IPS-20b (cell line): Measurements from ENCODE around the gene CYP4A11.
"Not testable (repeated sequence)": the region's sequence is repeated elsewhere in the genome, so short reads cannot be mapped to it uniquely, and the experiment has no call there.

Source experiments
- H3K27ac ChIP-seq: one replicate; pipeline ENCODE4 v1.5.1; 2013; ENCODE audit warnings: low read length
- H3K27me3 ChIP-seq: 2 replicates; pipeline ENCODE4 v1.6.1; 2013; ENCODE audit warnings: mild to moderate bottlenecking, low read length, inconsistent platforms; ENCODE audit not compliant: insufficient read depth
- H3K36me3 ChIP-seq: 2 replicates; pipeline ENCODE4 v1.6.1; 2013; ENCODE audit warnings: low read depth, mild to moderate bottlenecking, inconsistent platforms, low read length, moderate library complexity; ENCODE audit not compliant: insufficient read depth
- H3K4me1 ChIP-seq: 2 replicates; pipeline ENCODE4 v1.6.1; 2013; ENCODE audit warnings: mild to moderate bottlenecking, control low read depth, inconsistent platforms, low read length, moderate library complexity; ENCODE audit not compliant: insufficient read depth
- H3K4me3 ChIP-seq: 2 replicates; pipeline ENCODE4 v1.5.1; 2013; ENCODE audit warnings: mild to moderate bottlenecking, low read length, inconsistent platforms
- H3K9ac ChIP-seq: 2 replicates; pipeline ENCODE4 v1.6.1; 2013; ENCODE audit warnings: low read depth, mild to moderate bottlenecking, inconsistent platforms, low read length, moderate library complexity
- H3K9me3 ChIP-seq: 2 replicates; pipeline ENCODE4 v1.6.1; 2013; ENCODE audit warnings: mild to moderate bottlenecking, low read depth, low read length, inconsistent platforms; ENCODE audit not compliant: insufficient read depth

CYP4A11 gene, protein sequence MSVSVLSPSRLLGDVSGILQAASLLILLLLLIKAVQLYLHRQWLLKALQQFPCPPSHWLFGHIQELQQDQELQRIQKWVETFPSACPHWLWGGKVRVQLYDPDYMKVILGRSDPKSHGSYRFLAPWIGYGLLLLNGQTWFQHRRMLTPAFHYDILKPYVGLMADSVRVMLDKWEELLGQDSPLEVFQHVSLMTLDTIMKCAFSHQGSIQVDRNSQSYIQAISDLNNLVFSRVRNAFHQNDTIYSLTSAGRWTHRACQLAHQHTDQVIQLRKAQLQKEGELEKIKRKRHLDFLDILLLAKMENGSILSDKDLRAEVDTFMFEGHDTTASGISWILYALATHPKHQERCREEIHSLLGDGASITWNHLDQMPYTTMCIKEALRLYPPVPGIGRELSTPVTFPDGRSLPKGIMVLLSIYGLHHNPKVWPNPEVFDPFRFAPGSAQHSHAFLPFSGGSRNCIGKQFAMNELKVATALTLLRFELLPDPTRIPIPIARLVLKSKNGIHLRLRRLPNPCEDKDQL

DNA sequence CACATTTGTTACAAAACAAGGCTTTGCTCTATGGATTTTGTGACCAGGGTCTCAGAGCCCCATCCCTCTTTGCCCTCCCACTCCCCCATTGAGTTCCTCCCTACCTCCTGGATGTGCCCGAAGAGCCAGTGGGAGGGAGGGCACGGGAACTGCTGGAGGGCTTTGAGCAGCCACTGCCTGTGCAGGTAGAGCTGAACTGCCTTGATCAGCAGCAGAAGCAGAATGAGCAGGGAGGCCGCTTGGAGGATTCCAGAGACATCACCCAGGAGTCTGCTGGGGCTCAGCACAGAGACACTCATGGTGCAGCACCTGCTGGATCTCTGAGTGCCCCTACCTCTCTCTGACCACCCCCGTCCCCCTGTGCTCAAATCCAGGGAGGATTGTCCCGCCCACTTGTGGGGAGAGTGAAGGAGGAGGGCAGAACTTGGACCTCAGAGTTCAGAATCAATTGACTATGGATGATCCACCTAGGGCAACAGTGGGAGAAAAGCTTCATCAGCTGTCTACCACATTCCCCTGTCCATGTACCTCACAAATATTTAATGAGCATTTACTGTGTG, at the start of gene CYP4A11:
TSS of gene CYP4A11 (minus strand) at position 342 of the 560 bp plus-strand sequence. CDS start at position 299, 43 bp downstream.
- Histone ChIP-seq H3K4me1 (no peaks in the 10 kb centered on the region), H3K9me3 (no peaks in the 10 kb centered on the region), H3K4me3 (no peak within 1 kb of the TSS), H3K27ac (no peak within 1 kb of the TSS), H3K9ac (no peak within 1 kb of the TSS), H3K36me3 (no peaks in the 10 kb centered on the region), H3K27me3 (no peaks in the 10 kb centered on the region)

DNA sequence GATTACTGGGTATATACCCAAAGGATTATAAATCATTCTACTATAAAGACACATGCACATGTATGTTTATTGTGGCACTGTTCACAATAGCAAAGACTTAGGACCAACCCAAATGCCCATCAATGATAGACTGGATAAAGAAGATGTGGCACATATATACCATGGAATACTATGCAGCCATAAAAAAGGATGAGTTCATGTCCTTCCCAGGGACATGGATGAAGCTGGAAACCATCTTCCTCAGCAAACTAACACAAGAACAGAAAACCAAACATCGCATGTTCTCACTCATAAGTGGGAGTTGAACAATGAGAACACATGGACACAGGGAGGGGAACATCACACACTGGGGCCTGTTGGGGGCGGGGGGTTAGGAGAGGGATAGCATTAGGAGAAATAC, 49.3 kb upstream of the CYP4A11 start:
- H3K27ac ChIP-seq, H3K4me1 ChIP-seq, H3K4me3 ChIP-seq, H3K27me3 ChIP-seq, H3K9ac ChIP-seq, H3K36me3 ChIP-seq, H3K9me3 ChIP-seq: not testable (repeated sequence)

DNA sequence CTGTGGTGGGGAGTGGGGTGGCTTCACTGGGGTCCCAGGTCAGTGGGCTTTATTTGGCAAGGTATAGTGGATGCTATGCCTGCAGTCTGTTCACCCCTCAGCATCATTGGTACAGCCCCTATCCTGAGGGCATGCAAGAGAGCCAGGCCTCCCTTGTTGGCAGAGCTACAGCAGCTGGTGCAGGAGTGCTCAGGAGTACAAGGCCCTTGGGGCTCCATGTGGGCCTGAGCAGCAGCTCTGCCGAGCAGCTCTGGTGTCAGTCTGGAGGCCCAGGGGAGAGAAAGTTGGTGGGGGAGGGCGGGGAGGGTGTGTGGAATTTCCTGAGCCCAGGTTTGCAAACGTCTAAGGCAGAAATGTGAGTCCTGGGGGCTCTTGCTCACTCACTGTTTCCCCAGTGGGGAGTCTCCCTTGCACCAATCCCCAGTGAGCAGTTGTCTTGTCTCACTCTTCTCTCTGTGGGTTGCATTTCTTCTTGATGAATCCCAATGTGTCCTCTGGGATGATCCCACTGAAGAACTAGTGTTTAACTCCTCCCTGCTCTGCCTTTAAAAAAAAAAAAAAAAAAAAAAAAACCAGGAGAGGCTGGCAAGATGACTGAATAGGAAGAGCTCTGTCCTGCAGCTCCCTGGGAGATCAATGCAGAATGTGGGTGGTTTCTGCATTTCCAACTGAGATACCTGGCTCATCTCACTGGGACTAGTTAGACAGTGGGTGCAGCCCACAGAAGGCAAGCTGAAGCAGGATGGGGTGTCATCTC, 42.7 kb upstream of the CYP4A11 start:
- Histone ChIP-seq H3K36me3 (no peaks in the 10 kb centered on the region), H3K9me3 (no peaks in the 10 kb centered on the region), H3K27ac (no peak overlapping the region), H3K4me1 (peaks cover 21% of the 10 kb centered on the region; the same call in 1 of the 2 replicates), H3K27me3 (no peaks in the 10 kb centered on the region), H3K4me3 (peak overlapping the region; percentile 7; the same call in 1 of the 2 replicates), H3K9ac (peak overlapping the region; percentile 33; the same call in 1 of the 2 replicates)

DNA sequence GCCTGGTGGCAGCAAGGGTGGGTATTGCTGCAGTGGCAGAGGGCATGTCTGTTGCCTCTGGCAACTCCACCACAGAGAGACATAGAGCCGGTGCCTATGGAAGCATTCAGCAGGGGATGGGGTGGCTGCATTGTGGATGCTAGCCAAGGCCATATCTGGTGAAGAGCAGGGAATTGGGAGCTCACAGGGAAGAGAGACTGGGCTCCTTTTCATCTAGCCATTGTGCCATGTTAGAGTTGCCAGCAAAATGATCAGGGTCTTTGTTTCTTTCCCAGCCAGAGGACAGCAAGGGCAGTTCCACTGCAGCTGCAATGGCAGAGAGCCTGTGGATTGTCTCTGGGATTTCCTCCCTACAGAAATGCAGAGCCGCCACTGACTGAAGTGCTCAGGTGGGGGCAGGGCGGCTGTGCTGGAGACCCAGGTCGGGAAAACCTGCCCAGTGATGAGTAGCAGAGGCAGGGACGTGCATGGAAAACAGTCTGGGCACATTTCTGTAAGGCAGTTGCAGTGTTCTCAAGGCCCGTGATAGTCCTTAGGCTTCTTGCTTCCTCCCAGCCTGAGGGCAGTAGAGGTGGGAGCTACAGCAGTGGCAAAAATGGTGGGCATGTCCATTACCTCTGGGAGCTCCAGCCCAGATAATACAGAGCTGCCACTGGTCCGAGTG, 42.0 kb upstream of the CYP4A11 start:
- H3K9me3 ChIP-seq = no peaks in the 10 kb centered on the region
- no peaks in the 10 kb centered on the region for H3K27me3 ChIP-seq
- no peaks in the 10 kb centered on the region for H3K36me3 ChIP-seq
- peak overlapping the region; percentile 7; the same call in 1 of the 2 replicates for H3K4me3 ChIP-seq
- H3K4me1 ChIP-seq = peaks cover 21% of the 10 kb centered on the region; the same call in 1 of the 2 replicates
- no peak overlapping the region for H3K27ac ChIP-seq
- H3K9ac ChIP-seq = peak overlapping the region; percentile 33; the same call in 1 of the 2 replicates

DNA sequence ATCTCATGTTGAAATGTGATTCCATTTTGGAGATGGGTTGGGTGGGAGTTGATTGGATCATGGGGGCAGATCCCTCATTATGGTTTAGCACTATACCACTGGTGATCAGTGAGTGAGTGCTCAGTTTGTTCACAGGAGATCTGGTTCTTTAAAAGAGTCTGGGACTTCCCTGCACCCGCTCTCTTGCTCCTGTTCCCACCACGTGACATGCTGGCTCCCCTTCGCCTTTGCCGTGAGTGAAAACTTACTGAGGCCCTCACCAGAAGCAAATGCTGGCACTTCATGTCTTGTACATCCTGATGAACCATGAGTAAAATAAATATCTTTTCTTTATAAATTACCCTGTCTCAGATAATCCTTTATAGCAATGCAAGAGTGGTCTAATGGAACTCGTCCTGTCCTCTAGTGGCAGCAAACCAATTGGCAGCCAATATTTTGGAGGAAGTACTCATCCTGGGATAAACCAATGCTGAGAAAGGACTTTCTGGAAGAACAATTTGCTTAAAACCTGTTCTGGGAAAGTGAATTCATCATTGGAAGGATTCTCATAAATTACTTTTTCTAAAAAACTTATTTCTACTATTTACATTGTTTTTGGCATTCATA, 27.8 kb upstream of the CYP4A11 start:
- Histone ChIP-seq H3K4me3 (no peak overlapping the region), H3K9ac (no peak overlapping the region), H3K36me3 (no peaks in the 10 kb centered on the region), H3K4me1 (no peaks in the 10 kb centered on the region), H3K27ac (no peak overlapping the region), H3K27me3 (no peaks in the 10 kb centered on the region), H3K9me3 (no peaks in the 10 kb centered on the region)

DNA sequence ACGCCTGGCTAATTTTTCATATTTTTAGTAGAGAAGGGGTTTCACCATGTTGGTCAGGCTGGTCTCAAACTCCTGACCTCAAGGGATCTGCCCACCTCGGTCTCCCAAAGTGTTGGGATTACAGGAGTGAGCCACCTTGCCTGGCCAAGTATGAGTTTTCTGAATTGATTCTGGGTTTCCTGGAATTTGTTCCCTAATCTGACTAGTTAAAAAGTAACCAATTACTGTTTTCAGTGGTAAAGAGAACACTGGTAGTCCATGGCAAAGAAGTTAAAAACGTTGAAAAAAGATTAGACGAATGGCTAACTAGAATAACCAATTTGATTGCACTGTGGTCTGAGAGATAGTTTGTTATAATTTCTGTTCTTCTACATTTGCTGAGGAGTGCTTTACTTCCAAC, 21.0 kb upstream of the CYP4A11 start:
- H3K9me3 ChIP-seq, H3K27ac ChIP-seq, H3K27me3 ChIP-seq, H3K36me3 ChIP-seq, H3K9ac ChIP-seq, H3K4me1 ChIP-seq, H3K4me3 ChIP-seq: not testable (repeated sequence)

DNA sequence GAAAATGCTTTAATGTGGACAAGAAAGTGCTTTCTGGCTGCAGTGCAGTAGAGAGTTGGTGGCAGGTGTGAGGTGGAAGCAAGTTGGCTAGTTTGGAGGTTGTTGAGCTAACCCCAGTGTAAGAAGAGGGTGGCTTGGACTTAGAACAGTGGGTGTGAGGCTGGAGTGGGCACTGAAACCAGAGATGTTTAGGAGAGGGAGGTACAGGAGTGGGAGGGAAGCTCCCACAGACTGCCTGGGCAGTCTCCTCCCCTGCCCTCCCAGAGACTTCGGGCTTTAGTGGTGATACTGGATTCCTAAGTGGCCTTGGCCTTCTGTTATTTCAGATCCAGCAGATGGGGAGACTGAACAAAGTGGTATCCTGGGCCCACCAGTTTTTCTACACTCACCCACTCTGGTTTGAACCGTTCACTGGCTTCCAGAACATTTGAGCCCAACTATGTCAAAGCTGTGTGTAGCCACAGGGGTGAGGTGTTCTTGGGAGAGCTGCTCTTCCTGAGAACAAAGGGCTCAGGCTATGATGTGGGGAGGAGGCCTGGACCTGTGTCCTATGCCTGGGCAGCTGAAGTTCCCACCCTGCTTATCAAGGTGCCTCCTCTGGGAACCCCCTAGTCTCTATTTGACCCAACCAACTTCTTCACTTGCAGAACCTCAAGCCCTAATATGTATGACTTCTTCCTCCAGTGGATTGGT, 19.9 kb upstream of the CYP4A11 start:
- no peak overlapping the region for H3K9ac ChIP-seq
- no peaks in the 10 kb centered on the region for H3K4me1 ChIP-seq
- H3K4me3 ChIP-seq = no peak overlapping the region
- no peaks in the 10 kb centered on the region for H3K27me3 ChIP-seq
- H3K36me3 ChIP-seq = no peaks in the 10 kb centered on the region
- H3K27ac ChIP-seq = no peak overlapping the region
- H3K9me3 ChIP-seq = no peaks in the 10 kb centered on the region

DNA sequence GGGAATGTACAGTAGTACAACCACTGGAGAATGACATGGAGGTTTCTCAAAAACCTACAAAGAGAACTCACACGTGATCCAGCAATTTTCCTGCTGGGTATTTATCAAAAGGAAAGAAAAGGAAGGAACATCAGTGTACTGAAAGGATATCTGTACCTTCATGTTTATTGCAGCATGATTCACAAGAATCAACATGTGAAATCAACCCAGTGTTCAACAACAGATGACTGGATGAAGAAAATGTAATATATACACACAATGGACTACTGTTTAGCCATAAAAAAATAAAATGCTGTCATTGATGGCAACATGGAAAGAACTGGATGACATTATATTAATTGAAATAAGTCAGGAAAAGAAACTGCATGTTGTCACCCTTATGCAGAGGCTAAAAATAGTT, 19.0 kb upstream of the CYP4A11 start:
- Histone ChIP-seq H3K27me3 (no peaks in the 10 kb centered on the region), H3K4me1 (no peaks in the 10 kb centered on the region), H3K4me3 (no peak overlapping the region)

DNA sequence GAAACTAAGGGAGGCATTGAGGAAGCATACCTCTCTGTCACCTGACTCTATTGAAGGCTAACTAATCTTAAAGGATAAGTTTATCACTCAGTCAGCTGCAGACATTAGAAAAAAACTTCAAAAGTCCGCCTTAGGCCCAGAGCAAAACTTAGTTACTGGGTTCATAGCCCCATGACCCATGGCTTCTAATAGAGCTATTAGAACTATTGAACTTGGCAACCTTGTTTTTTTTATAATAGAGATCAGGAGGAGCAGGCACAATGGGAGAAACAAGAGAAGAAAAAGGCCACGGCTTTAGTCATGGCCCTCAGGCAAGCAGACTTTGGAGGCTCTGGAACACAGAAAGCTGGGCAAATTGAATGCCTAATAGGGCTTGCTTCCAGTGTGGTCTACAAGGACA, 13.8 kb upstream of the CYP4A11 start:
- not testable (repeated sequence) for H3K9me3 ChIP-seq, H3K27ac ChIP-seq, H3K36me3 ChIP-seq, H3K9ac ChIP-seq, H3K4me1 ChIP-seq, H3K27me3 ChIP-seq, H3K4me3 ChIP-seq

More for the DNA sequence above, 19.0 kb upstream of the CYP4A11 start:
- Histone ChIP-seq H3K9ac (no peak overlapping the region), H3K27ac (no peak overlapping the region), H3K36me3 (no peaks in the 10 kb centered on the region), H3K9me3 (no peaks in the 10 kb centered on the region)

DNA sequence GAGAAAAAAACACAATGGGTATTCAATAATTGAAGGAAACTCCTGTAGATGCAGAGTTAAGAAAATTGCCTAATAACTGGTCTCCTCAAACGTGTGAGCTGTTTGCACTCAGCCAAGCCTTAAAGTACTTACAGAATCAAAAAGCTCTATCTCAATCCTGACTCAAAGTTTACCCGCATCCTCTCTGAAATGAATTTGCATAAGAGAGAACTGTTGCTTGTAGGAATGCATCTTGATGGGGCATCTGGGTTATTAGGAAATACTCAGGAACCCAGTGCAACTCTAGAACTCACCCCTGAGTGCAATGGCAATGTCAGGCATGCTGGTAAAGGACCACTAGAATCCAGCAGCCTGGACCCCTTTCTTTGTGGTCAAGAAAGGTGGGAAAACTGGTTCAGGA, 12.6 kb upstream of the CYP4A11 start:
- not testable (repeated sequence) for H3K9me3 ChIP-seq, H3K27me3 ChIP-seq, H3K27ac ChIP-seq, H3K9ac ChIP-seq, H3K4me3 ChIP-seq, H3K36me3 ChIP-seq, H3K4me1 ChIP-seq

DNA sequence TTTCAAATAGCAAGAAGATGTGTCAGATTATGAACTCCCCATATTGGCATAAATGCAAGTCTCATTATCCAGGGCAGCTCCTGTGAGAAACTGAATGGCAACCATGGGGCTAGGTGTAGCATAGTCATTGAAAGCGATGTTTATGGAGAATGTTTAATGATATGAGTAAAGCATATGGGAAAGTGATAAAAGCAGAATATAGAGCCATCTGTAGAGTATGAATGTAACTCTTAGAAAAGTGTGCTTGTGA, 8.1 kb upstream of the CYP4A11 start:
- H3K27ac ChIP-seq, H3K36me3 ChIP-seq, H3K9ac ChIP-seq, H3K27me3 ChIP-seq, H3K4me1 ChIP-seq, H3K4me3 ChIP-seq, H3K9me3 ChIP-seq: not testable (repeated sequence)
